Mesothelial cell of epicardium (in vitro differentiated cells): Measurements from ENCODE around the gene KLF7. TPM values are rescaled to one million over a fixed set of nuclear protein-coding genes. Genes with fewer than 3 reads are reported as not detected.

ENCODE experiments used
- DNase-seq, 2 experiments: peaks; one replicate each; pipeline ENCODE4 v3.0.0; 2021; ENCODE audit warnings: low spot score in 2 of 2; ENCODE audit not compliant: unreplicated experiment in 2 of 2
- H3K27ac Mint-ChIP-seq: 2 replicates; pipeline ENCODE4 v1.8.0; 2021; ENCODE audit warnings: mixed read lengths
- H3K27me3 Mint-ChIP-seq: 2 replicates; pipeline ENCODE4 v1.8.0; 2021; ENCODE audit warnings: low read depth, mixed read lengths
- H3K36me3 Mint-ChIP-seq: 2 replicates; pipeline ENCODE4 v1.8.0; 2021; ENCODE audit warnings: mixed read lengths
- H3K4me1 Mint-ChIP-seq: 2 replicates; pipeline ENCODE4 v1.8.0; 2021; ENCODE audit warnings: mixed read lengths
- H3K4me3 Mint-ChIP-seq: 2 replicates; pipeline ENCODE4 v1.8.0; 2021; ENCODE audit warnings: mild to moderate bottlenecking, moderate library complexity, mixed read lengths
- H3K9me3 Mint-ChIP-seq: 2 replicates; pipeline ENCODE4 v1.8.0; 2021; ENCODE audit warnings: mixed read lengths
- total RNA-seq: library from RNA; stranded (reverse); gene quantifications from 3 replicates; pipeline ENCODE4 v1.2.1, GENCODE V29; 2021
- TF ChIP-seq, protein P1 (sequence below): fragments of 200-600 bp; sonication (generic); IDR thresholded peaks from one replicate; pipeline ENCODE4 v1.5.0; 2021; ENCODE audit warnings: antibody characterized with exemption; ENCODE audit not compliant: unreplicated experiment

KLF7 gene
- total RNA-seq, 1 donor from 2014 or later: 17.8 TPM

DNA sequence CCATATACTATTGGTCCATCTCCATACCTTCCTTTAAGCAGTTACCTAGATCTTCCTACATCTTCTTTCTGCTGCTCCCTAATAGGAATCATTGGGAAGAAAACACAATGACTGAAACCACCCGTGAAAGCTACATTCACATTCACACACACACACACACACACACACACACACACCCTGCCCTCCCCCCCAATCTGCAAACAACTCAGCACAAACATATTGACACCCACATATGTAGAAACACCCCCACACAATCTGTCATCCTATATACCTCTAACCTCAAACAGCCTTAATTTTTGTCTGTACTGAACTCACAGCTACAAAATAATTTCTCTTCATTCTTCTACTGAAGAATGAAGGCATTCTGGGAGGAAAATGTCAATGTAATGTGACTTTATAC lies 63.8 kb downstream of the KLF7 start:
- Mint-ChIP-seq H3K27me3 (no peaks in the 10 kb centered on the region), H3K27ac (no peak overlapping the region)
- TF ChIP-seq, protein P1, sequence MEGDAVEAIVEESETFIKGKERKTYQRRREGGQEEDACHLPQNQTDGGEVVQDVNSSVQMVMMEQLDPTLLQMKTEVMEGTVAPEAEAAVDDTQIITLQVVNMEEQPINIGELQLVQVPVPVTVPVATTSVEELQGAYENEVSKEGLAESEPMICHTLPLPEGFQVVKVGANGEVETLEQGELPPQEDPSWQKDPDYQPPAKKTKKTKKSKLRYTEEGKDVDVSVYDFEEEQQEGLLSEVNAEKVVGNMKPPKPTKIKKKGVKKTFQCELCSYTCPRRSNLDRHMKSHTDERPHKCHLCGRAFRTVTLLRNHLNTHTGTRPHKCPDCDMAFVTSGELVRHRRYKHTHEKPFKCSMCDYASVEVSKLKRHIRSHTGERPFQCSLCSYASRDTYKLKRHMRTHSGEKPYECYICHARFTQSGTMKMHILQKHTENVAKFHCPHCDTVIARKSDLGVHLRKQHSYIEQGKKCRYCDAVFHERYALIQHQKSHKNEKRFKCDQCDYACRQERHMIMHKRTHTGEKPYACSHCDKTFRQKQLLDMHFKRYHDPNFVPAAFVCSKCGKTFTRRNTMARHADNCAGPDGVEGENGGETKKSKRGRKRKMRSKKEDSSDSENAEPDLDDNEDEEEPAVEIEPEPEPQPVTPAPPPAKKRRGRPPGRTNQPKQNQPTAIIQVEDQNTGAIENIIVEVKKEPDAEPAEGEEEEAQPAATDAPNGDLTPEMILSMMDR: no peak

DNA sequence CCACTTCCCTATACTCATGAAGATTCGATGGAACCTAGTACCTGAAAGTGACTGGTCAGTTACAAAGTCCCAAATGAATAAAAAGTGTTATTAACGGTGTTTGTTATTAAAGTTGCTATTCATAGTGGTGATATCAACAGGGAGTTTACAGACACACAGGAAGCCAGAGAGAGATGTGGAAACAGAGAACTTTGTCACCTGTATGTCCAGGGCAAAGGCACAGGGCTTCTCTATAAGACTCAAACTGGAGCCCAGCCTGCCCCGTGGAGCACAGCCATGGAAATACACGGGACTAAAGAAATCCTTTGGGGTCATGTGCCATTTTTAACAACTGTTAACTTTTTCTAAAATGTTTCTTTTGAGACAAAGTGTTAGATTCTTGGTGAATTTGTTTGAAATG lies 68.5 kb downstream of the KLF7 start:
- TF ChIP-seq, protein P1: no peak
- DNase-seq: no peak
- Mint-ChIP-seq H3K27ac (no peak overlapping the region), H3K27me3 (no peaks in the 10 kb centered on the region), H3K9me3 (no peaks in the 10 kb centered on the region), H3K4me3 (no peak overlapping the region), H3K4me1 (peaks cover 3% of the 10 kb centered on the region), H3K36me3 (no peaks in the 10 kb centered on the region)

More for the DNA sequence above, 63.8 kb downstream of the KLF7 start:
- Mint-ChIP-seq H3K9me3 (no peaks in the 10 kb centered on the region), H3K4me3 (no peak overlapping the region), H3K36me3 (peaks cover 2% of the 10 kb centered on the region), H3K4me1 (no peaks in the 10 kb centered on the region)
- DNase-seq: no peak

- H3K36me3 Mint-ChIP-seq: no peaks in the 10 kb centered on the region
- no peak for DNase-seq
- H3K4me1 Mint-ChIP-seq: peaks cover 5% of the 10 kb centered on the region
- no peak overlapping the region for H3K27ac Mint-ChIP-seq
- no peaks in the 10 kb centered on the region for H3K27me3 Mint-ChIP-seq
- H3K4me3 Mint-ChIP-seq: no peak overlapping the region
- no peaks in the 10 kb centered on the region for H3K9me3 Mint-ChIP-seq
- TF ChIP-seq, protein P1: no peak
These were observed 69.8 kb downstream of the KLF7 start for GRCh38 chr2:207095963-207096362.

DNA sequence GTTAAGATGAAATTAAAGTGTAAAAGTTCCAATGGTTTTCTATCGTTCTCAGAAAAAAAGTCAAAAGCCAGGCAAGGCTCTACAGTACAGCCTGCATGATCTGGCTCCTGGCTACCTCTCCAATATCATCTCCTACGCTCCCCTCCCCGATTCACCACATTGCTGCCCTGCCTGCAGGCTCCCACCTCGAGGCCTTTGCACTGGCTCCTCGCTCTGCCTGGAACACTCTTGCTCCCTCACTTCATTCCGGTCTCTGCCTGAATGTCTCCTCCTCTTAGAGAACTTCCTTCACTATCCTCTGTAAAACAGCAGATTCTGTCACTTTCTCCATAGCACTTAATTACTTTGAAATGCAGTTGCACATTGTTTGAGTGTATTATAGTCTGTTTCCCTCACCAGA lies 72.5 kb downstream of the KLF7 start:
- DNase-seq: no peak

GRCh38 chr2:207092818-207093217 lies 72.9 kb downstream of the KLF7 start:
- DNase-seq: no peak
- H3K4me3 Mint-ChIP-seq: no peak overlapping the region
- TF ChIP-seq, protein P1: no peak
- no peaks in the 10 kb centered on the region for H3K9me3 Mint-ChIP-seq
- H3K27ac Mint-ChIP-seq: no peak overlapping the region
- peaks cover 9% of the 10 kb centered on the region for H3K4me1 Mint-ChIP-seq
- no peaks in the 10 kb centered on the region for H3K36me3 Mint-ChIP-seq
- no peaks in the 10 kb centered on the region for H3K27me3 Mint-ChIP-seq

More for the DNA sequence above, 72.5 kb downstream of the KLF7 start:
- TF ChIP-seq, protein P1: no peak
- Mint-ChIP-seq H3K36me3 (no peaks in the 10 kb centered on the region), H3K4me1 (peaks cover 9% of the 10 kb centered on the region), H3K27ac (no peak overlapping the region), H3K27me3 (no peaks in the 10 kb centered on the region), H3K9me3 (no peaks in the 10 kb centered on the region), H3K4me3 (no peak overlapping the region)

DNA sequence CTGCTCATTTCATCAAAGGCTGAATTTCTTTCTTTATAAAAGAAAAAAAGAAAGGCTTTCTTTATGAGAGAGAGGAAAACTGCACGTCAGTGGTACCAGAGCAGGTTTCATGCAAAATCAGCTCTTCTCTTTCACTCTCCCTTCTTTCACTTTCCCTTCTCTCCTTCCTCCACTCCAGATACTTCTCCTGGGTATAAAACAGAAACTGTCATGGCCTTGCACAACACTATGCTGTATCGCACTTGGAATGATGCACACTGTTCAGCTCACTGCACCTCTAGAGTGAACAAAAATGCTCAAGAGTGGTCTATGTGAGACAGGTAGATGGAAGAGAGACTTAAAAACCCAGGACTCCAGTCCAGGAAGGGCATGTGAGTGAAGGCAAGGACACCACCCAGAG lies 73.8 kb downstream of the KLF7 start:
- no peaks in the 10 kb centered on the region for H3K36me3 Mint-ChIP-seq
- DNase-seq: no peak
- TF ChIP-seq, protein P1: no peak
- H3K4me1 Mint-ChIP-seq: peaks cover 9% of the 10 kb centered on the region
- H3K9me3 Mint-ChIP-seq: no peaks in the 10 kb centered on the region
- H3K4me3 Mint-ChIP-seq: no peak overlapping the region
- H3K27me3 Mint-ChIP-seq: no peaks in the 10 kb centered on the region
- H3K27ac Mint-ChIP-seq: no peak overlapping the region
